Measurements from ENCODE around the gene HVCN1. TPM values are rescaled to one million over a fixed set of nuclear protein-coding genes. Genes with fewer than 3 reads are reported as not detected.
"Not testable (repeated sequence)": the region's sequence is repeated elsewhere in the genome, so short reads cannot be mapped to it uniquely, and the experiment has no call there.

Gene HVCN1
- total RNA-seq, 2 donors from 2014 or later, result 0.66 to 1.3 TPM

GRCh38 chr12:110606253-110606611 lies 82.7 kb downstream of the HVCN1 start:
- no peaks in the 10 kb centered on the region for H3K27me3 ChIP-seq
- no peaks in the 10 kb centered on the region for H3K36me3 ChIP-seq (replicated peaks in 1 of 2; ENCODE audit: insufficient read depth in 1 of 2, low read depth in 2 of 2)
- WGBS, 2 donors, result 79 to 87% methylated on average over 8 of the region's 8 CpGs
- H3K4me3 ChIP-seq, result no peak overlapping the region
- no peak for ATAC-seq
- peak overlapping the region in 1 of 4 donors; percentile 62 for H3K27ac ChIP-seq
- H3K4me1 ChIP-seq, result no peaks in the 10 kb centered on the region
- no peak for DNase-seq
- TF ChIP-seq POLR2A (IDR thresholded peaks at IDR 0.05) (no peak), CTCF (IDR thresholded peaks at IDR 0.05) (no peak)
- no peaks in the 10 kb centered on the region for H3K9me3 ChIP-seq
- intact Hi-C loops (cut with DNase I), result no loop called here

- H3K4me3 ChIP-seq; H3K27me3 ChIP-seq; H3K36me3 ChIP-seq (replicated peaks in 1 of 2; ENCODE audit: insufficient read depth in 1 of 2, low read depth in 2 of 2); H3K4me1 ChIP-seq; H3K9me3 ChIP-seq; intact Hi-C loops (cut with DNase I); H3K27ac ChIP-seq: not testable (repeated sequence)
- DNase-seq, result peak; percentile 39 to 62 (median 46)
- WGBS, 2 donors, result 43% methylated on average over 13 to 14 of the region's 14 CpGs
- ATAC-seq, result peak; percentile 75
- TF ChIP-seq CTCF (IDR thresholded peaks at IDR 0.05), result peak; percentile 53 to 88 (median 83)
Observed at GRCh38 chr12:110602085-110602814, 86.7 kb downstream of the HVCN1 start.

GRCh38 chr12:110600254-110600653 lies 88.7 kb downstream of the HVCN1 start:
- TF ChIP-seq CTCF (IDR thresholded peaks at IDR 0.05) (peak; percentile 14 to 73 (median 59)), POLR2A (IDR thresholded peaks at IDR 0.05) (no peak)
- H3K4me1 ChIP-seq, result no peaks in the 10 kb centered on the region
- H3K9me3 ChIP-seq, result no peaks in the 10 kb centered on the region
- DNase-seq (no peak), ATAC-seq (peak; percentile 73)
- no peak overlapping the region for H3K27ac ChIP-seq
- 10 to 18% methylated on average over 4 of the region's 4 CpGs for WGBS, 2 donors
- no peaks in the 10 kb centered on the region for H3K27me3 ChIP-seq
- intact Hi-C loops (cut with DNase I), result no loop called here
- no peak overlapping the region for H3K4me3 ChIP-seq
- H3K36me3 ChIP-seq (replicated peaks in 1 of 2; ENCODE audit: insufficient read depth in 1 of 2, low read depth in 2 of 2), result no peaks in the 10 kb centered on the region

- TF ChIP-seq POLR2A (IDR thresholded peaks at IDR 0.05), result no peak
- no peak for TF ChIP-seq CTCF (IDR thresholded peaks at IDR 0.05)
- no peak for ATAC-seq
- WGBS, 2 donors, result 71 to 72% methylated on average over 4 of the region's 4 CpGs
- H3K9me3 ChIP-seq, result no peaks in the 10 kb centered on the region
- intact Hi-C loops (cut with DNase I), result loop anchor here (5.0 kb wide), 1 partner anchor 77 kb away; no protein-coding TSS in a partner anchor
- no peak overlapping the region for H3K4me3 ChIP-seq
- H3K4me1 ChIP-seq, result no peaks in the 10 kb centered on the region
- no peaks in the 10 kb centered on the region for H3K27me3 ChIP-seq
- H3K27ac ChIP-seq, result no peak overlapping the region
- H3K36me3 ChIP-seq (replicated peaks in 1 of 2; ENCODE audit: insufficient read depth in 1 of 2, low read depth in 2 of 2), result no peaks in the 10 kb centered on the region
- DNase-seq, result no peak
Observed at GRCh38 chr12:110599334-110599733, 89.6 kb downstream of the HVCN1 start.

Small RNAs within 50 kb of the gene (small RNA-seq; reads per million reads assigned to genes)
- gene RN7SL387P, result not detected

Other genes with a start within 250 kb of the HVCN1 start
- 100 to 1,000 TPM in 1 of 2 donors, 10 to 100 TPM in 1; 48.5 to 101 TPM for gene ARPC3, start 238.8 kb downstream of the HVCN1 start, total RNA-seq
- gene GPN3, start 220.9 kb downstream of the HVCN1 start, total RNA-seq, result 1 to 10 TPM; 5.6 to 8.0 TPM
- 1 to 10 TPM in 1 of 2 donors, under 1 TPM in 1; 0.99 to 2.6 TPM for gene FAM216A, start 220.3 kb downstream of the HVCN1 start, total RNA-seq
- gene VPS29, start 187.0 kb downstream of the HVCN1 start, total RNA-seq, result 10 to 100 TPM; 39.2 to 62.0 TPM
- 1 to 10 TPM in 1 of 2 donors, not detected in 1; 2.3 TPM for gene RAD9B, start 186.8 kb downstream of the HVCN1 start, total RNA-seq
- 10 to 100 TPM; 10.1 to 10.5 TPM for gene PPTC7, start 105.8 kb downstream of the HVCN1 start, total RNA-seq
- gene TCTN1, start 75.0 kb downstream of the HVCN1 start, total RNA-seq, result 10 to 100 TPM; 54.7 to 95.6 TPM
- 10 to 100 TPM; 40.2 to 83.0 TPM for gene PPP1CC, start 53.8 kb upstream of the HVCN1 start, total RNA-seq
- gene CCDC63, start 157.9 kb upstream of the HVCN1 start, total RNA-seq, result not detected
- not detected for gene MYL2, start 231.5 kb upstream of the HVCN1 start, total RNA-seq

Measured in body of pancreas (tissue), 4 donors.